ENCODE results near the gene GBP1. TPM values are rescaled to one million over a fixed set of nuclear protein-coding genes. Genes with fewer than 3 reads are reported as not detected.

GBP1 gene
- total and polyA plus RNA-seq, 2 of the 8 experiments (the other 6 are each of a cell fraction or from before 2014, with no cell fraction given): not detected

- H2BK15ac ChIP-seq (ENCODE audit: low read length): no peak overlapping the region
- TF ChIP-seq RBBP5 (IDR thresholded peaks at IDR 0.05; ENCODE audit: borderline replicate concordance, low read depth, low read length) (no peak), ASH2L (IDR thresholded peaks at IDR 0.05; ENCODE audit: low read length) (no peak), BRCA1 (IDR thresholded peaks at IDR 0.05; ENCODE audit: low read depth, low read length) (no peak), POLR2AphosphoS5 (IDR thresholded peaks at IDR 0.05; ENCODE audit: low read depth, low read length) (no peak), EP300 (IDR thresholded peaks at IDR 0.05; ENCODE audit: borderline replicate concordance in 1 of 2, low read depth in 2 of 2, low read length in 2 of 2) (no peak), EZH2 (IDR thresholded peaks at IDR 0.05; ENCODE audit: low read depth, low read length, severe bottlenecking) (no peak), EGR1 (IDR thresholded peaks at IDR 0.05; ENCODE audit: borderline replicate concordance, low read depth, low read length) (no peak)
- TF ChIP-seq, protein P1, sequence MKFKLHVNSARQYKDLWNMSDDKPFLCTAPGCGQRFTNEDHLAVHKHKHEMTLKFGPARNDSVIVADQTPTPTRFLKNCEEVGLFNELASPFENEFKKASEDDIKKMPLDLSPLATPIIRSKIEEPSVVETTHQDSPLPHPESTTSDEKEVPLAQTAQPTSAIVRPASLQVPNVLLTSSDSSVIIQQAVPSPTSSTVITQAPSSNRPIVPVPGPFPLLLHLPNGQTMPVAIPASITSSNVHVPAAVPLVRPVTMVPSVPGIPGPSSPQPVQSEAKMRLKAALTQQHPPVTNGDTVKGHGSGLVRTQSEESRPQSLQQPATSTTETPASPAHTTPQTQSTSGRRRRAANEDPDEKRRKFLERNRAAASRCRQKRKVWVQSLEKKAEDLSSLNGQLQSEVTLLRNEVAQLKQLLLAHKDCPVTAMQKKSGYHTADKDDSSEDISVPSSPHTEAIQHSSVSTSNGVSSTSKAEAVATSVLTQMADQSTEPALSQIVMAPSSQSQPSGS (IDR thresholded peaks at IDR 0.05; ENCODE audit: low read length): no peak
Observed at GRCh38 chr1:89044970-89045721, 19.9 kb downstream of the GBP1 start.

More at GRCh38 chr1:89044970-89045721, 19.9 kb downstream of the GBP1 start:
- Histone ChIP-seq H3K79me1 (ENCODE audit: low read depth, low read length) (no peaks in the 10 kb centered on the region), H3K4me3 (ENCODE audit: extremely low read depth in 1 of 4, insufficient read depth in 2 of 4, low read depth in 3 of 4, low read length in 4 of 4) (no peak overlapping the region), H3K9ac (replicated peaks in 1 of 4; ENCODE audit: extremely low read depth in 1 of 4, low read depth in 3 of 4, low read length in 3 of 4) (no peak overlapping the region), H4K20me1 (replicated peaks in 1 of 2; ENCODE audit: control insufficient read depth in 1 of 2, insufficient read depth in 2 of 2, low read length in 2 of 2) (no peaks in the 10 kb centered on the region), H2BK120ac (replicated peaks; ENCODE audit: low read depth, low read length) (no peak overlapping the region), H2BK5ac (ENCODE audit: low read depth, low read length) (no peak overlapping the region), H3K36me3 (ENCODE audit: control insufficient read depth in 2 of 4, insufficient read depth in 4 of 4, low read length in 3 of 4) (no peaks in the 10 kb centered on the region), H2AK5ac (ENCODE audit: low read depth, low read length) (no peak overlapping the region), H3K18ac (ENCODE audit: extremely low read depth, low read length) (no peak overlapping the region), H2BK12ac (ENCODE audit: low read depth, low read length) (no peak overlapping the region), H3K79me2 (ENCODE audit: control insufficient read depth in 1 of 2, insufficient read depth in 2 of 2, low read length in 2 of 2) (no peaks in the 10 kb centered on the region), H3K4ac (replicated peaks; ENCODE audit: insufficient read length, low read depth, low read length) (no peak overlapping the region), H3K27me3 (replicated peaks in 1 of 4; ENCODE audit: control insufficient read depth in 3 of 4, extremely low read depth in 1 of 4, insufficient read depth in 3 of 4, low read length in 3 of 4) (no peaks in the 10 kb centered on the region), H3K27ac (ENCODE audit: low read depth, low read length) (no peak overlapping the region), H4K91ac (replicated peaks; ENCODE audit: insufficient read length, low read length) (no peak overlapping the region), H2AFZ (ENCODE audit: low read length) (no peak overlapping the region), H3K9me3 (ENCODE audit: insufficient read depth in 2 of 2, low read depth in 1 of 2, low read length in 1 of 2) (peaks cover 8 to 14% of the 10 kb centered on the region in 2 experiments; a peak in 3 of 4 replicates), H3K14ac (ENCODE audit: insufficient read length) (no peak overlapping the region), H3K23ac (ENCODE audit: insufficient read length) (no peak overlapping the region), H3K23me2 (ENCODE audit: low read depth, low read length) (no peaks in the 10 kb centered on the region), H4K5ac (ENCODE audit: insufficient read length, low read depth, low read length) (no peak overlapping the region), H2BK20ac (ENCODE audit: low read length) (no peak overlapping the region), H4K8ac (ENCODE audit: extremely low read depth, insufficient read depth, low read length) (no peak overlapping the region), H3K56ac (replicated peaks; ENCODE audit: insufficient read length, low read depth, low read length) (no peak overlapping the region), H3K4me1 (replicated peaks in 1 of 4; ENCODE audit: control insufficient read depth in 3 of 4, insufficient read depth in 4 of 4, low read length in 3 of 4) (no peaks in the 10 kb centered on the region), H3K4me2 (ENCODE audit: insufficient read depth in 1 of 2, low read depth in 2 of 2, low read length in 2 of 2) (no peak overlapping the region)
- DNase-seq (ENCODE audit: low read depth in 1 of 2, low spot score in 2 of 2) (no peak), FAIRE-seq (no peak)
- ChIA-PET CTCF (ENCODE audit: partially characterized antibody) (no interaction called here), POLR2A (ENCODE audit: partially characterized antibody) (no interaction called here)
- WGBS, 2 experiments (ENCODE audit: extremely low coverage in 1 of 2, insufficient coverage in 1 of 2, insufficient read length in 1 of 2, insufficient replicate concordance in 2 of 2, low coverage in 1 of 2, low lambda C conversion rate in 2 of 2, missing lambda C conversion rate in 1 of 2): 76% methylated on average over 2 of the region's 2 CpGs; no CpG with 5 or more reads in 1 of the 2 experiments
